ENCODE results near the gene IBA57. TPM values are rescaled to one million over a fixed set of nuclear protein-coding genes. Genes with fewer than 3 reads are reported as not detected.

IBA57 gene
- polyA plus RNA-seq, 1 of the 3 experiments (the other 2 are of a cell fraction): 1.8 TPM

DNA sequence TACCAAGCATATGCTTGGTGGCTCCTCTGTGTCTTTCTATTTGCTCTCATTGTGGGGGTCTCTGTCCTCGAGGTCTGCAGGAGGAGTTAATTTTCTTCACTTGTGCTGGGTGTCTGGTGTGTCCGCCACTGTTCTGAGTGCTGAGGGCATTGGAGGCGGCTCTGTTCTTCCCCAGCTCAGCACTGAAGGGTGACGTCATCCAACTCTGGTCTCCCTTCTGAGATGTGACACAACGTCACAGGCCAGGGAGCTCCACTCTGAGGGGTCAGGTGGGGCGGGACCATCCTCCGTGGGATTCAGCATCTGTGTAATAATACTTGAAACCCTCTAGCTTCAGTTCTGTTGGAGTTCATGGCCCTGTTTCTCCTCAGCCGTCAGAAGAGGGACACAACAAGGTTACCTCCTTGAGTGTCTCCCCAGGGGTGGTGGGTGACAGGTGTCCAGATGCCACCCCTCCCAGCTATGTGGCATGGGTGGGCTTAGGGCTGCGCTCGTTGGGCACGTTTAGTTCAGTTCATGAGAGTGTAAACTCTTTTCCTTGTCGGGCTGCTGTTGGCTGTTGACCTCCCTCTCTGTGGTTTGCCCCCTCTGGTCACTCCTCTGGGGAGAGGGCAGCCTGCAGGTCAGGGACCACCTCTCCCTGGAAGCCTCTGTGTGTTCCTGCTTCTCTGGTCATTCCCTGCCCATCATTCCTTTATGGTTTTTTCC lies 3.1 kb downstream of the IBA57 start:
- H3F3A ChIP-seq (replicated peaks; ENCODE audit: insufficient read depth): no peaks in the 10 kb centered on the region
- H3K27me3 ChIP-seq (ENCODE audit: insufficient read depth): no peaks in the 10 kb centered on the region
- CTCF ChIA-PET: interaction anchor here (1.5 to 5.5 kb wide), 2 partner anchors 11 to 169 kb away, joined by 3 to 54 read pairs; no protein-coding TSS in a partner anchor
- H3K9me2 ChIP-seq: no peaks in the 10 kb centered on the region
- TF ChIP-seq RFX5 (IDR thresholded peaks at IDR 0.05; ENCODE audit: low read length): no peak
- TF ChIP-seq, protein P1, sequence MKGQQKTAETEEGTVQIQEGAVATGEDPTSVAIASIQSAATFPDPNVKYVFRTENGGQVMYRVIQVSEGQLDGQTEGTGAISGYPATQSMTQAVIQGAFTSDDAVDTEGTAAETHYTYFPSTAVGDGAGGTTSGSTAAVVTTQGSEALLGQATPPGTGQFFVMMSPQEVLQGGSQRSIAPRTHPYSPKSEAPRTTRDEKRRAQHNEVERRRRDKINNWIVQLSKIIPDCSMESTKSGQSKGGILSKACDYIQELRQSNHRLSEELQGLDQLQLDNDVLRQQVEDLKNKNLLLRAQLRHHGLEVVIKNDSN (IDR thresholded peaks at IDR 0.05; ENCODE audit: borderline replicate concordance, low read depth): no peak
- H3K36me3 ChIP-seq (replicated peaks in 1 of 2; ENCODE audit: control insufficient read depth in 1 of 2, insufficient read depth in 2 of 2, low read length in 1 of 2): no peaks in the 10 kb centered on the region
- no peaks in the 10 kb centered on the region for H4K20me1 ChIP-seq (ENCODE audit: insufficient read depth)
- no peak overlapping the region for H3K9ac ChIP-seq
- peaks cover 13 to 15% of the 10 kb centered on the region in 2 experiments; a peak in 3 of 4 replicates for H3K4me1 ChIP-seq (ENCODE audit: control insufficient read depth in 1 of 2, insufficient read depth in 2 of 2, low read depth in 1 of 2, low read length in 1 of 2)
- H3K9me3 ChIP-seq: no peaks in the 10 kb centered on the region
- POLR2A ChIA-PET: no interaction called here
- no peak overlapping the region for H3K4me3 ChIP-seq (ENCODE audit: low read depth in 2 of 2, low read length in 1 of 2)
- 75% methylated on average over 8 of the region's 12 CpGs for WGBS (ENCODE audit: low lambda C conversion rate)
- peaks cover 28% of the 10 kb centered on the region for H3K79me2 ChIP-seq (ENCODE audit: insufficient read depth)
- H2AFZ ChIP-seq (ENCODE audit: low read depth): no peak overlapping the region
- no peak overlapping the region for H3K27ac ChIP-seq (ENCODE audit: low read depth in 2 of 2, low read length in 1 of 2)
- DNase-seq: no peak
- no peak overlapping the region for H3K4me2 ChIP-seq

DNA sequence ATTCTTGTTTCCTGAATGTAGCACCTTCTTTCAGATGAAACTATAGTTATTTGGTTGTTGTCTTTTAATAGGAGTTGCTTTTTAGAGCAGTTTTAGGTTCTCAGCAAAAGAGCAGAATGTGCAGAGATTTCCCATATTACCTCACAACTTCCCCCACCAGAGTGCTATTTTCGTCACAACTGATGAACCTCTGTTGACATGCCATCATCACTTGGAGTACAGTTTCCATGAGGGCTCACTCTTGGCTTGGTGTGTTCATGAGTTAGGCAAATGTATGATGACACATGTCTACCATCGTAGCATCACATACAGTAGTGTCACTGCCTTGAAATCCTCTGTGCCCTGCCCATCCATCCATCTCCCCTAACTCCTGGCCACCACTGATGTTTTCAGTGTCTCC lies 3.7 kb downstream of the IBA57 start:
- H4K20me1 ChIP-seq (ENCODE audit: insufficient read depth): no peaks in the 10 kb centered on the region
- no peaks in the 10 kb centered on the region for H3K27me3 ChIP-seq (ENCODE audit: insufficient read depth)
- no peaks in the 10 kb centered on the region for H3F3A ChIP-seq (replicated peaks; ENCODE audit: insufficient read depth)
- no peak overlapping the region for H2AFZ ChIP-seq (ENCODE audit: low read depth)
- no peaks in the 10 kb centered on the region for H3K9me2 ChIP-seq
- no peak overlapping the region for H3K27ac ChIP-seq (ENCODE audit: low read depth in 2 of 2, low read length in 1 of 2)
- no peak overlapping the region for H3K9ac ChIP-seq
- H3K4me2 ChIP-seq: no peak overlapping the region
- CTCF ChIA-PET: interaction anchor here (1.1 kb wide), 1 partner anchor 170 kb away, joined by 4 read pairs; no protein-coding TSS in a partner anchor
- DNase-seq: no peak
- no peaks in the 10 kb centered on the region for H3K9me3 ChIP-seq
- WGBS (ENCODE audit: low lambda C conversion rate): 95% methylated on average over 2 of the region's 2 CpGs
- no peaks in the 10 kb centered on the region for H3K36me3 ChIP-seq (replicated peaks in 1 of 2; ENCODE audit: control insufficient read depth in 1 of 2, insufficient read depth in 2 of 2, low read length in 1 of 2)
- peaks cover 13 to 14% of the 10 kb centered on the region in 2 experiments; a peak in 3 of 4 replicates for H3K4me1 ChIP-seq (ENCODE audit: control insufficient read depth in 1 of 2, insufficient read depth in 2 of 2, low read depth in 1 of 2, low read length in 1 of 2)
- TF ChIP-seq, protein P2, sequence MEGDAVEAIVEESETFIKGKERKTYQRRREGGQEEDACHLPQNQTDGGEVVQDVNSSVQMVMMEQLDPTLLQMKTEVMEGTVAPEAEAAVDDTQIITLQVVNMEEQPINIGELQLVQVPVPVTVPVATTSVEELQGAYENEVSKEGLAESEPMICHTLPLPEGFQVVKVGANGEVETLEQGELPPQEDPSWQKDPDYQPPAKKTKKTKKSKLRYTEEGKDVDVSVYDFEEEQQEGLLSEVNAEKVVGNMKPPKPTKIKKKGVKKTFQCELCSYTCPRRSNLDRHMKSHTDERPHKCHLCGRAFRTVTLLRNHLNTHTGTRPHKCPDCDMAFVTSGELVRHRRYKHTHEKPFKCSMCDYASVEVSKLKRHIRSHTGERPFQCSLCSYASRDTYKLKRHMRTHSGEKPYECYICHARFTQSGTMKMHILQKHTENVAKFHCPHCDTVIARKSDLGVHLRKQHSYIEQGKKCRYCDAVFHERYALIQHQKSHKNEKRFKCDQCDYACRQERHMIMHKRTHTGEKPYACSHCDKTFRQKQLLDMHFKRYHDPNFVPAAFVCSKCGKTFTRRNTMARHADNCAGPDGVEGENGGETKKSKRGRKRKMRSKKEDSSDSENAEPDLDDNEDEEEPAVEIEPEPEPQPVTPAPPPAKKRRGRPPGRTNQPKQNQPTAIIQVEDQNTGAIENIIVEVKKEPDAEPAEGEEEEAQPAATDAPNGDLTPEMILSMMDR (IDR thresholded peaks at IDR 0.05): no peak
- no peak for TF ChIP-seq YY1 (IDR thresholded peaks at IDR 0.05; ENCODE audit: low read depth)
- TF ChIP-seq RFX5 (IDR thresholded peaks at IDR 0.05; ENCODE audit: low read length): no peak
- TF ChIP-seq TAF1 (IDR thresholded peaks at IDR 0.05; ENCODE audit: borderline replicate concordance, low read depth, low read length): no peak
- POLR2A ChIA-PET: no interaction called here
- peaks cover 28% of the 10 kb centered on the region for H3K79me2 ChIP-seq (ENCODE audit: insufficient read depth)
- no peak overlapping the region for H3K4me3 ChIP-seq (ENCODE audit: low read depth in 2 of 2, low read length in 1 of 2)

DNA sequence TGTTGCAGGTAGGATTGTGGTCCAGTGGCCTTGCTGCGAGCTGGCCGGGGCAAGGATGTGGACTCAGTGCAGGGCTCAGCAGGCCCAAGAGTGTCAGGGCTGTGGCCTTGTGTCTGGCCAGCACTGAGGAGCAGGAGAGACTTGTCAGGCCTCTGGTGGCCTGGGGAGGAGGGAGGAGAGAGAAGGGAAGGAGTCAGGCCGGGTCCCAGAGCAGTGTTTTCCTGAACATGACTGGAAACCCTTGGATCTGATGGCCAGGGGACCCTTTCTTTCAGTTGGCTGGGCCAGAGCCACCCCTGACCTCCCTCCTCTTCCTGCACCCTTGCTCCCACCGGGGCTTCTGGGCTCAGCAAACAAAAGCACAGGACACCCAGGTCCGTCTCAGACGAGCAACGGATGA lies 5.1 kb downstream of the IBA57 start:
- Histone ChIP-seq H3K36me3 (replicated peaks in 1 of 2; ENCODE audit: control insufficient read depth in 1 of 2, insufficient read depth in 2 of 2, low read length in 1 of 2) (peaks cover 0 to 2% of the 10 kb centered on the region in 2 experiments), H3K9ac (no peak overlapping the region), H3K27ac (ENCODE audit: low read depth in 2 of 2, low read length in 1 of 2) (no peak overlapping the region), H3F3A (replicated peaks; ENCODE audit: insufficient read depth) (no peaks in the 10 kb centered on the region), H3K4me1 (ENCODE audit: control insufficient read depth in 1 of 2, insufficient read depth in 2 of 2, low read depth in 1 of 2, low read length in 1 of 2) (peaks cover 6 to 9% of the 10 kb centered on the region in 2 experiments; a peak in 3 of 4 replicates), H3K9me3 (no peaks in the 10 kb centered on the region), H3K9me2 (no peaks in the 10 kb centered on the region), H3K79me2 (ENCODE audit: insufficient read depth) (peaks cover 28% of the 10 kb centered on the region), H3K4me2 (no peak overlapping the region), H3K27me3 (ENCODE audit: insufficient read depth) (no peaks in the 10 kb centered on the region), H3K4me3 (ENCODE audit: low read depth in 2 of 2, low read length in 1 of 2) (no peak overlapping the region), H2AFZ (ENCODE audit: low read depth) (no peak overlapping the region), H4K20me1 (ENCODE audit: insufficient read depth) (no peaks in the 10 kb centered on the region)
- WGBS (ENCODE audit: low lambda C conversion rate): 78% methylated on average over 7 of the region's 7 CpGs
- POLR2A ChIA-PET: no interaction called here
- DNase-seq: no peak
- CTCF ChIA-PET: interaction anchor here (0.8 to 1.3 kb wide), 4 partner anchors 9 to 171 kb away, joined by 3 to 4 read pairs (median 4); no protein-coding TSS in a partner anchor
- TF ChIP-seq, protein P3, sequence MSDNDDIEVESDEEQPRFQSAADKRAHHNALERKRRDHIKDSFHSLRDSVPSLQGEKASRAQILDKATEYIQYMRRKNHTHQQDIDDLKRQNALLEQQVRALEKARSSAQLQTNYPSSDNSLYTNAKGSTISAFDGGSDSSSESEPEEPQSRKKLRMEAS (IDR thresholded peaks at IDR 0.05; ENCODE audit: low read depth): no peak
- TF ChIP-seq FOSL2 (IDR thresholded peaks at IDR 0.05; ENCODE audit: borderline replicate concordance, low read depth): no peak
- TF ChIP-seq, protein P4, sequence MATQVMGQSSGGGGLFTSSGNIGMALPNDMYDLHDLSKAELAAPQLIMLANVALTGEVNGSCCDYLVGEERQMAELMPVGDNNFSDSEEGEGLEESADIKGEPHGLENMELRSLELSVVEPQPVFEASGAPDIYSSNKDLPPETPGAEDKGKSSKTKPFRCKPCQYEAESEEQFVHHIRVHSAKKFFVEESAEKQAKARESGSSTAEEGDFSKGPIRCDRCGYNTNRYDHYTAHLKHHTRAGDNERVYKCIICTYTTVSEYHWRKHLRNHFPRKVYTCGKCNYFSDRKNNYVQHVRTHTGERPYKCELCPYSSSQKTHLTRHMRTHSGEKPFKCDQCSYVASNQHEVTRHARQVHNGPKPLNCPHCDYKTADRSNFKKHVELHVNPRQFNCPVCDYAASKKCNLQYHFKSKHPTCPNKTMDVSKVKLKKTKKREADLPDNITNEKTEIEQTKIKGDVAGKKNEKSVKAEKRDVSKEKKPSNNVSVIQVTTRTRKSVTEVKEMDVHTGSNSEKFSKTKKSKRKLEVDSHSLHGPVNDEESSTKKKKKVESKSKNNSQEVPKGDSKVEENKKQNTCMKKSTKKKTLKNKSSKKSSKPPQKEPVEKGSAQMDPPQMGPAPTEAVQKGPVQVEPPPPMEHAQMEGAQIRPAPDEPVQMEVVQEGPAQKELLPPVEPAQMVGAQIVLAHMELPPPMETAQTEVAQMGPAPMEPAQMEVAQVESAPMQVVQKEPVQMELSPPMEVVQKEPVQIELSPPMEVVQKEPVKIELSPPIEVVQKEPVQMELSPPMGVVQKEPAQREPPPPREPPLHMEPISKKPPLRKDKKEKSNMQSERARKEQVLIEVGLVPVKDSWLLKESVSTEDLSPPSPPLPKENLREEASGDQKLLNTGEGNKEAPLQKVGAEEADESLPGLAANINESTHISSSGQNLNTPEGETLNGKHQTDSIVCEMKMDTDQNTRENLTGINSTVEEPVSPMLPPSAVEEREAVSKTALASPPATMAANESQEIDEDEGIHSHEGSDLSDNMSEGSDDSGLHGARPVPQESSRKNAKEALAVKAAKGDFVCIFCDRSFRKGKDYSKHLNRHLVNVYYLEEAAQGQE (IDR thresholded peaks at IDR 0.05; ENCODE audit: low read depth, low read length): no peak
- no peak for TF ChIP-seq NRF1 (IDR thresholded peaks at IDR 0.05; ENCODE audit: low read depth, low read length)
